MCF 10A (cell line): ENCODE results near the gene FAM219B. TPM values are rescaled to one million over a fixed set of nuclear protein-coding genes. Genes with fewer than 3 reads are reported as not detected.

Experiments
- BruUV-seq: library from RNA; stranded (reverse); fragments of 400-500 nt; replicated peaks from 2 replicates; lab custom pipeline; 2021; lab: Mats Ljungman, UMichigan
- CTCF ChIA-PET: fragments of 300-600 bp; sonication (Branson Sonifier 250); formaldehyde crosslinking; extraction: SDS; loops from one replicate; lab custom pipeline; 2021; ENCODE audit warnings: antibody characterized with exemption, inconsistent platforms; lab: Yijun Ruan, JAX
- POLR2A ChIA-PET: fragments of 300-600, 350-650 bp; sonication (Branson Sonifier 250); formaldehyde crosslinking; extraction: SDS; loops from one replicate; lab custom pipeline; 2020; ENCODE audit warnings: antibody characterized with exemption, inconsistent platforms; lab: Yijun Ruan, JAX
- DNase-seq: peaks from one replicate; pipeline ENCODE4 v3.0.0-alpha.2; 2018; ENCODE audit not compliant: unreplicated experiment
- H3K27ac Mint-ChIP-seq: one replicate; pipeline ENCODE4 v1.8.0; 2022; ENCODE audit warnings: mild to moderate bottlenecking, low read depth, mixed read lengths; ENCODE audit not compliant: unreplicated experiment
- H3K27me3 Mint-ChIP-seq: one replicate; pipeline ENCODE4 v1.8.0; 2022; ENCODE audit warnings: mixed read lengths; ENCODE audit not compliant: insufficient read depth, unreplicated experiment
- H3K36me3 Mint-ChIP-seq: one replicate; pipeline ENCODE4 v1.8.0; 2022; ENCODE audit warnings: mild to moderate bottlenecking, moderate library complexity, mixed read lengths; ENCODE audit not compliant: insufficient read depth, unreplicated experiment
- H3K4me1 Mint-ChIP-seq: one replicate; pipeline ENCODE4 v1.8.0; 2022; ENCODE audit warnings: mixed read lengths; ENCODE audit not compliant: insufficient read depth, unreplicated experiment
- H3K4me3 Mint-ChIP-seq: one replicate; pipeline ENCODE4 v1.8.0; 2022; ENCODE audit warnings: mild to moderate bottlenecking, moderate library complexity, mixed read lengths; ENCODE audit not compliant: unreplicated experiment
- H3K9me3 Mint-ChIP-seq: one replicate; pipeline ENCODE4 v1.8.0; 2022; ENCODE audit warnings: mixed read lengths; ENCODE audit not compliant: unreplicated experiment
- CTCF ChIP-seq: fragments of 200-600 bp; IDR thresholded peaks from one replicate; pipeline ENCODE4 v1.8.0; 2022; ENCODE audit warnings: antibody characterized with exemption, mild to moderate bottlenecking; ENCODE audit not compliant: unreplicated experiment
- intact Hi-C: fragments of 100-400 bp; cut with micrococcal nuclease; formaldehyde crosslinking; loops from 2 replicates; pipeline ENCODE4 v1.14.1; 2022
- total RNA-seq: library from RNA; stranded (reverse); gene quantifications from 2 replicates; pipeline ENCODE4 v1.2.3, GENCODE V29; 2022

The FAM219B gene
- total RNA-seq, 1 experiment from 2014 or later = 62.9 TPM

- H3K36me3 Mint-ChIP-seq = peaks cover 24% of the 10 kb centered on the region
- H3K4me3 Mint-ChIP-seq = no peak overlapping the region
- intact Hi-C loops = no loop called here
- no peaks in the 10 kb centered on the region for H3K27me3 Mint-ChIP-seq
- peak; percentile 74 for DNase-seq
- POLR2A ChIA-PET = interaction anchor here (2.0 kb wide), 1 partner anchor 9 kb away, joined by 7 read pairs; no protein-coding TSS in a partner anchor
- BruUV-seq = no TSS peak
- no peak for TF ChIP-seq CTCF
- peaks cover 25% of the 10 kb centered on the region for H3K4me1 Mint-ChIP-seq
- CTCF ChIA-PET = interaction anchor here (0.8 to 5.0 kb wide), 2 partner anchors 9 to 12 kb away, joined by 3 to 38 read pairs; no protein-coding TSS in a partner anchor
- no peaks in the 10 kb centered on the region for H3K9me3 Mint-ChIP-seq
- H3K27ac Mint-ChIP-seq = no peak overlapping the region
Measured at GRCh38 chr15:74892313-74892712, 14.3 kb downstream of the FAM219B start.

- Mint-ChIP-seq H3K27ac (no peak overlapping the region), H3K4me1 (peaks cover 25% of the 10 kb centered on the region), H3K27me3 (no peaks in the 10 kb centered on the region), H3K4me3 (no peak overlapping the region), H3K36me3 (peaks cover 24% of the 10 kb centered on the region), H3K9me3 (no peaks in the 10 kb centered on the region)
- ChIA-PET CTCF (interaction anchor here (0.6 to 5.0 kb wide), 3 partner anchors 9 to 120 kb away, joined by 3 to 38 read pairs (median 4); no protein-coding TSS in a partner anchor), POLR2A (interaction anchor here (2.0 to 3.3 kb wide), 2 partner anchors 10 to 21 kb away, joined by 7 to 16 read pairs; no protein-coding TSS in a partner anchor)
- intact Hi-C loops = no loop called here
- DNase-seq = no peak
- no TSS peak for BruUV-seq
- no peak for TF ChIP-seq CTCF
Measured at GRCh38 chr15:74891469-74891868, 15.2 kb downstream of the FAM219B start.

GRCh38 chr15:74890665-74890960 lies 16.0 kb downstream of the FAM219B start:
- H3K27ac Mint-ChIP-seq = peak overlapping the region; percentile 11
- no TSS peak for BruUV-seq
- TF ChIP-seq CTCF = no peak

GRCh38 chr15:74889883-74890664 lies 16.6 kb downstream of the FAM219B start, which contains the start of gene MPI:
Gene MPI, plus strand, starts transcription at chr15:74890042. Its CDS starts 32 bp downstream, at chr15:74890074.
- H3K4me1 Mint-ChIP-seq = peaks cover 25% of the 10 kb centered on the region
- intact Hi-C loops = no loop called here
- no peaks in the 10 kb centered on the region for H3K27me3 Mint-ChIP-seq
- H3K9me3 Mint-ChIP-seq = no peaks in the 10 kb centered on the region
- ChIA-PET POLR2A (interaction anchor here (0.7 to 3.3 kb wide), 9 partner anchors 8 to 565 kb away, joined by 3 to 16 read pairs (median 4); partner anchors contain the start of genes FAM219B and SCAMP2), CTCF (interaction anchor here (0.9 to 5.0 kb wide), 2 partner anchors 11 to 119 kb away, joined by 4 to 38 read pairs; no protein-coding TSS in a partner anchor)
- peak within 1 kb of the TSS; percentile 79 for H3K4me3 Mint-ChIP-seq
- peaks cover 24% of the 10 kb centered on the region for H3K36me3 Mint-ChIP-seq
- TSS peak; percentile 67 for BruUV-seq
- DNase-seq = peak; percentile 73
- peak within 1 kb of the TSS; percentile 11 for H3K27ac Mint-ChIP-seq
- TF ChIP-seq CTCF = no peak

More at GRCh38 chr15:74890665-74890960, 16.0 kb downstream of the FAM219B start:
- peaks cover 25% of the 10 kb centered on the region for H3K4me1 Mint-ChIP-seq
- no peak for DNase-seq
- intact Hi-C loops = no loop called here
- H3K27me3 Mint-ChIP-seq = no peaks in the 10 kb centered on the region
- peak overlapping the region; percentile 79 for H3K4me3 Mint-ChIP-seq
- POLR2A ChIA-PET = interaction anchor here (0.8 to 3.3 kb wide), 5 partner anchors 13 to 71 kb away, joined by 3 to 16 read pairs (median 4); partner anchors contain the start of genes FAM219B and SCAMP2
- peaks cover 24% of the 10 kb centered on the region for H3K36me3 Mint-ChIP-seq
- no peaks in the 10 kb centered on the region for H3K9me3 Mint-ChIP-seq
- CTCF ChIA-PET = interaction anchor here (0.9 to 5.0 kb wide), 2 partner anchors 10 to 119 kb away, joined by 4 to 38 read pairs; no protein-coding TSS in a partner anchor
